GM19023 (cell line): Measurements from ENCODE around the gene TBC1D7.

Experiments
- ATAC-seq: cut with Tn5 transposase; IDR thresholded peaks from one replicate; pipeline ENCODE4 v1.9.1; 2021; ENCODE audit warnings: mild to moderate bottlenecking, moderate library complexity; ENCODE audit not compliant: unreplicated experiment

TBC1D7 gene

GRCh38 chr6:13296536-13296997 is 31.8 kb downstream of the TBC1D7 start:
- ATAC-seq: no peak

GRCh38 chr6:13295576-13295975 is 32.8 kb downstream of the TBC1D7 start:
- ATAC-seq: no peak

GRCh38 chr6:13294499-13295069 is 33.8 kb downstream of the TBC1D7 start:
- ATAC-seq: no peak

- ATAC-seq: no peak
Measured at GRCh38 chr6:13292774-13293173, 35.6 kb downstream of the TBC1D7 start.

GRCh38 chr6:13290335-13290734 is 38.0 kb downstream of the TBC1D7 start:
- no peak for ATAC-seq

- no peak for ATAC-seq
Measured at GRCh38 chr6:13289789-13290318, 38.5 kb downstream of the TBC1D7 start.

GRCh38 chr6:13288969-13289391 is 39.4 kb downstream of the TBC1D7 start:
- no peak for ATAC-seq

GRCh38 chr6:13288481-13288880 is 39.9 kb downstream of the TBC1D7 start:
- no peak for ATAC-seq

GRCh38 chr6:13287104-13287503 is 41.2 kb downstream of the TBC1D7 start:
- no peak for ATAC-seq

GRCh38 chr6:13286181-13286580 is 42.2 kb downstream of the TBC1D7 start:
- no peak for ATAC-seq

GRCh38 chr6:13285705-13286104 is 42.6 kb downstream of the TBC1D7 start:
- no peak for ATAC-seq

- no peak for ATAC-seq
Measured at GRCh38 chr6:13284646-13285045, 43.7 kb downstream of the TBC1D7 start.

- no peak for ATAC-seq
Measured at GRCh38 chr6:13283331-13283730, 45.0 kb downstream of the TBC1D7 start.

GRCh38 chr6:13282393-13283069 is 45.8 kb downstream of the TBC1D7 start:
- no peak for ATAC-seq

- no peak for ATAC-seq
Measured at GRCh38 chr6:13281686-13282085, 46.7 kb downstream of the TBC1D7 start.

GRCh38 chr6:13280254-13280653 is 48.1 kb downstream of the TBC1D7 start:
- no peak for ATAC-seq

GRCh38 chr6:13278991-13279390 is 49.3 kb downstream of the TBC1D7 start:
- ATAC-seq: no peak

- no peak for ATAC-seq
Measured at GRCh38 chr6:13278164-13278563, 50.2 kb downstream of the TBC1D7 start.

- no peak for ATAC-seq
Measured at GRCh38 chr6:13277231-13277630, 51.1 kb downstream of the TBC1D7 start.

- ATAC-seq: no peak
Measured at GRCh38 chr6:13275435-13275989, 52.8 kb downstream of the TBC1D7 start.

- no peak for ATAC-seq
Measured at GRCh38 chr6:13274707-13275434, 53.5 kb downstream of the TBC1D7 start.
